ENCODE measurements around the gene ASF1B.

The ASF1B gene

GRCh38 chr19:14145381-14145780 lies 9.0 kb upstream of the ASF1B start:
- no peak for TF ChIP-seq CTCF (IDR thresholded peaks at IDR 0.05)
- Histone ChIP-seq H3K4me3 (no peak overlapping the region), H3K27ac (no peak overlapping the region)
- DNase-seq (ENCODE audit: low spot score), result no peak

GRCh38 chr19:14142262-14143190 lies 6.1 kb upstream of the ASF1B start:
- DNase-seq (ENCODE audit: low spot score), result no peak
- Histone ChIP-seq H3K4me3 (no peak overlapping the region), H3K27ac (no peak overlapping the region)
- TF ChIP-seq CTCF (IDR thresholded peaks at IDR 0.05), result no peak

GRCh38 chr19:14141041-14141440 lies 4.7 kb upstream of the ASF1B start:
- Histone ChIP-seq H3K27ac (no peak overlapping the region), H3K4me3 (no peak overlapping the region)
- no peak for TF ChIP-seq CTCF (IDR thresholded peaks at IDR 0.05)
- no peak for DNase-seq (ENCODE audit: low spot score)

- no peak overlapping the region for H3K4me3 ChIP-seq
- no peak for TF ChIP-seq CTCF (IDR thresholded peaks at IDR 0.05)
- H3K27ac ChIP-seq, result no peak overlapping the region
- no peak for DNase-seq (ENCODE audit: low spot score)
Measured at GRCh38 chr19:14139944-14140343, 3.6 kb upstream of the ASF1B start.

GRCh38 chr19:14138576-14139265 lies 2.3 kb upstream of the ASF1B start:
- H3K4me3 ChIP-seq, result no peak overlapping the region
- H3K27ac ChIP-seq, result peak overlapping the region; percentile 20 to 46
- no peak for DNase-seq (ENCODE audit: low spot score)
- no peak for TF ChIP-seq CTCF (IDR thresholded peaks at IDR 0.05)

GRCh38 chr19:14135985-14136508 lies 342 bp downstream of the ASF1B start:
- peak overlapping the region in 1 of 2 donors; percentile 77 for H3K27ac ChIP-seq
- peak overlapping the region; percentile 81 for H3K4me3 ChIP-seq
- no peak for DNase-seq (ENCODE audit: low spot score)
- TF ChIP-seq CTCF (IDR thresholded peaks at IDR 0.05), result no peak
